ENCODE results near the gene CD8B.
"Not testable (repeated sequence)": the region's sequence is repeated elsewhere in the genome, so short reads cannot be mapped to it uniquely, and the experiment has no call there.

GRCh38 chr2:86860573-86860972, 1.1 kb downstream of the CD8B start:
- TF ChIP-seq CTCF (IDR thresholded peaks at IDR 0.05 in 4 of 5, conservative IDR thresholded peaks at IDR 0.05 in 1 of 5); POLR2A (IDR thresholded peaks at IDR 0.05): not testable (repeated sequence)

Data from gastrocnemius medialis (tissue), 4 donors.